ENCODE measurements around the gene ADAM8.
"Not testable (repeated sequence)": the region's sequence is repeated elsewhere in the genome, so short reads cannot be mapped to it uniquely, and the experiment has no call there.

Gene ADAM8

DNA sequence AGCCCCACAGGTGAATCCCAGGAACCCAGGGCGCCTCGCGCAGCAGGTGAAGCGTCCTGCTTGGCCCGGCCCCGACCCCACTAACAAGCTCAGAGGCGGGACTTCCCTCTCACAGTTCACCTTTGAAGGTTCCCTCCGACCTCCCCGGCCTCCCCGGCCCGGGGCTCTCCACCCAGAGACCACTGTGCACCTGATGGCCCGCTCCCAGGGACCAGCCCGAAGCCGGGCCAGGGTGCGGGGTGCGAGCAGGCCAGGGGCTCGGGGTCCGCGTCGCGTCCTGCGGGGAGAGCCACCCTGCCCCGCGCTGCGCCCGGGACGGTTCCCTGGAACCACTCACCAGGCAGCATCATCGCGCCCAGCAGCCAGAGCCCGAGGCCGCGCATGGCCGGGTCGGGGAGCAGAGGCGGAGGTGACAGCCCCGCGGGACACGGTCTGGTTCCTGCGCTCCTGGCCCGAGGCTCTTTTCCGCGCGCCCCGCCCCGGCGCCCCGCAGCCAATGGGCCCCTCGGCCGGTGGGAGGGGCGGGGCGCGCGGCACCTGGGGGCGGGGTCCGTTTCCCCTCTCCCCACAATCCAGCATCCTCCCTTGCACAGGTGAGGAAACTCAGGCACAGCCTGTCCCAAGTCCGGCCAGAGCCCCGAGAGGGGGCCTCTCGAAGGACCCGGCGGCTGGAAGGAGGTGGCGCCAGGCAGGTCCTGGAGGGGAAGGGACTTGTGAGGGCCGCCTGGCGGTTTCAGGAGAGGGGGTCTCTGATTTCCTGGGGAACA is at the start of gene ADAM8:
ADAM8 (minus strand) TSS at position 434 of the 767 bp plus-strand sequence; CDS start at position 383, 51 bp downstream.
- no peak for DNase-seq

DNA sequence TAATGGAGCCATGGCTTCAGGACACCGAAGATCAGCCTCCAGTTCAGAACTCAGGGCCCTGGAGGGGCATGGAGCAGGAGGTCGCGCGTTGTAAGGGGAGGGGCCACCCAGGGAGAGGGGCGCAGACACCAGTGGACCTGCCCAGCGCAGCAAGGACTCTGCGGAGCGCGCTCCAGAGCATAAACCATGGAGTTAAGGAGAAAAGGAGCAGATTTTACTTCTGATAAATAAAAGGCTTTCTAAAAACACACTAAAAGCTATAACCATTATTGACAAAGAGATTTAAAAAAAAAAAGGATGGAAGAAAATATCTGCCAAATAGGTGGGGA is 49.5 kb upstream of the ADAM8 start:
- DNase-seq = no peak

GRCh38 chr10:133325440-133326222 is 49.0 kb upstream of the ADAM8 start:
- DNase-seq = no peak

DNA sequence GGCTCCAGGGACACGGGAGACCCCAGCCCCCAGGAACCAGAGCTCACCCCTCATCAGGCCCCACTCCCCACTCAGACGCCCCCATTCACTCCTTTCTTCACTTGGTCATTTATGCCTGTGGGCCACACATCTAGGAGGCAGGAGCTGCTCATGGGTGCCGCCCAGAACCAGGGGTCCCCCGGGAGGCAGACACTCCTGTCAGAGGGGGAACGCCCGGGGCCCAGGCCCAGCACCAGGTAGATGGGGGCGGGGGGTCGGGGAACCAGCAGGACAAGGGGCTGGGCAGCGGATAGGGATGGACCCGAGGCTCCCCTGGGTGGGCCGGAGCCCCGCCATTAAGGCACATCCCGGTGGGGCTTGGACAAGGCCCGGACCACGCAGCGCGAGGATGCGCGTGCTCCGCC is 48.2 kb upstream of the ADAM8 start:
- DNase-seq = no peak

DNA sequence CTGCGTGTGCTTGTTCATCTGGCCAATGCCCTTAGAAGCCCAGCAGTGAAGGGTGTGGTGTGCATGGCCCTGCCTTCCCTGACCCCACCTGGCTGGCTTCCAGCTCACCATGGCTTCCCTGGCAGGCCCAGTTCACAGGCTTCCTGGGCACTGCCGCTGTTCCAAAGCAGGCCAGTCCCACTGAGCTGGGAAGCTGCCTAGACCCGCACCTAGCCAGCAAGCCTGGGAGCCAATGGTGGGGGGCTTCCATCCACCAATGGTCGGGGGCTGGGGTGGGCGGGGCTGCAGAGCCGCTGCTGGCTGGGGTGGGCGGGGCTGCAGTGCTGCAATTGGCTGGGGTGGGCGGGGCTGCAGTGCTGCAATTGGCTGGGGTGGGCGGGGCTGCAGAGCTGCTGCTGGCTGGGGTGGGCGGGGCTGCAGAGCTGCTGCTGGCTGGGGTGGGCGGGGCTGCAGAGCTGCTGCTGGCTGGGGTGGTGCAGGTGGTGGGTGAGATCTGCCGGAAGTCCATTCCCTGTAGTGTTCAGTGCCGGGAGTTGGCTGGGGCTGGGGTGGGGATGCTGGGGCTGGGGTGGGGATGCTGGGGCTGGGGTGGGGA is 47.6 kb upstream of the ADAM8 start:
- no peak for DNase-seq

DNA sequence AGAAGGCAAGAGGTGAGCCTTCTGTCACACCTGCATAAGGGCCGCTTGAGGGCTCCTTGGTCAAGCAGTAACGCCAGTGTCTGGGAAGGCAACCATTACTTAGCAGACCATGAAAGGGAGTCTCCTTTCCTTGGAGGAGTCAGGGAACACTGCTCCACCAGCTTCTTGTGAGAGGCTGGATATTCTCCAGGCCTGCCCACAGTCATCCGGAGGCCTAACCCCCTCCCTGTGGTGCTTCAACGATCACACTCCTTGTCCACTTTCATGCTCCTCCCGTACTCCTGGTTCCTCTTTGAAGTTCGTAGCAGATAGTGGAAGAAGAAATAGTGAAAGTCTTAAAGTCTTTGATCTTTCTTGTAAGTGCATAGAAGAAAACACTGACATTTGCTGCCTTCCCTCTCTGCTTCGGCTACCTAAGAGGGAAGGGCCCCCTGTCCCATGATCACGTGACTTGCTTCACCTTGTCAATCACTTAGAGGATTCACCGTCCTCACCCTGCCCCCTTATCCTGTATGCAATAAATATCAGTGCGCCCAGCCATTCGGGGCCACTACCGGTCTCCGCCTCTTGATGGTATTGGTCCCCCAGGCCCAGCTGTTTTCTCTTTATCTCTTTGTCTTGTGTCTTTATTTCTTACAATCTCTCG is 45.5 kb upstream of the ADAM8 start:
- DNase-seq = not testable (repeated sequence)

- DNase-seq = not testable (repeated sequence)
Measured at GRCh38 chr10:133320852-133321422, 44.3 kb upstream of the ADAM8 start.

GRCh38 chr10:133318494-133319127 is 41.9 kb upstream of the ADAM8 start:
- no peak for DNase-seq

DNA sequence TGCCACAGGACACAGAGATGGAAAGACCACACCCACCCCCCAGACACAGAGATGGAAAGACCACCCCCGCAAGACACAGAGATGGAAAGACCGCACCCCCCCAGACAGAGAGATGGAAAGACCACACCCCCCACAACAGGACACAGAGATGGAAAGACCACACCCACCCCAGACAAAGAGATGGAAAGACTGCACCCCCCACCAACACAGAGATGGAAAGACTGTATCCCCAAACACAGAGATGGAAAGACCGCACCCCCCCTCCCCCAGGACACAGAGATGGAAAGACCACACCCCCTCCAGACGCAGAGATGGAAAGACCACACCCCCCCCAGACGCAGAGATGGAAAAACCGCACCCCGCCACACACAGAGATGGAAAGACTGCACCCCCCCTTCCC is 40.1 kb upstream of the ADAM8 start:
- DNase-seq = no peak

DNA sequence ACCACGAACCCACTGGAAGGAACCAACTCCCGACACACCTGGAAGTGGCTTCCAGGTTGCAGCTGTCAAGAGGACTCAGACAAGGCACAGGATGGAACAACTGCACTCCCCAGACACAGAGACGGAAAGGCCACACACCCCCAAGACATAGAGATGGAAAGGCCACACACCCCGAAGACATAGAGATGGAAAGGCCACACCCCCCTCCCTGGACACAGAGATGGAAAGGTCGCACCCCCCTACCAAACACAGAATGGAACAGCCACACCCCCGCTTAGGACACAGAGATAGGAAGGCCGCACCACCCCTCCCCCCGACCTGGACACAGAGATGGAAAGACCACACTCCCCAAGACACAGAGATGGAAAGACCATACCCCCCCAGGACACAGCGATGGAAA is 39.6 kb upstream of the ADAM8 start:
- no peak for DNase-seq

DNA sequence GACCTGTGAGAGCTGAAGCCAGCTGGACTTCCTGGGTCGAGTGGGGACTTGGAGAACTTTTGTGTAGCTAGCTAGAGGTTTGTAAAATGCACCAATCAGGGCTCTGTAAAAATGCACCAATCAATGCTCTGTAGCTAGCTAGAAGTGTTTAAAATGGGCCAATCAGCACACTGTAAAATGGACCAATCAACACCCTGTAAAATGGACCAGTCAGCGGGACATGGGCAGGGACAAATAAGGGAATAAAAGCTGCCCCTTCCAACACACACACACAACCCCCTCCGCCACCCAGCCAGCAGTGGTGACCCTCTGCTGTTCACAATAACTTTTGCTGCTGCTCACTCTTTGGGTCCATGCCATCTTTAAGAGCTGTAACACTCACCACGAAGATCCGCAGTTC is 39.2 kb upstream of the ADAM8 start:
- DNase-seq = no peak

DNA sequence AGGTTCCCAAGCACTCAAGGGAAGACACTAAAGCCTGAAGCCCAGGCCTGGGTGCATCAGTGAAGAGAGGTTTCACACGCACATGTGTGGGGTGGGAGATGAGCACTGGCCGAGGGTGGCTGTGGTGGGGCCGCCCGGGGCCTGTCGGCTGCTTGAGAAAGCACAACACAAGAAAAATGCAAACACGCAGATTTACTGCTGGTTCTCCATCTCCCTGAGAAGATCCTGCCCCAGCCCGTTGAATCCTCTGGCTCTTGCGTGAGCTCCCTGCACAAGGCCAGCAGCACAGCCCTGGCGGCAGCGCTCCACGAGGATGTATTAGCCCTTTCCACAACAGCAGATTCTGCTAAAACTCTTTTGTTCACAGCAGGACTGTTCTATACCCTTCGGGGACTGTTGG is 38.2 kb upstream of the ADAM8 start:
- DNase-seq = no peak

DNA sequence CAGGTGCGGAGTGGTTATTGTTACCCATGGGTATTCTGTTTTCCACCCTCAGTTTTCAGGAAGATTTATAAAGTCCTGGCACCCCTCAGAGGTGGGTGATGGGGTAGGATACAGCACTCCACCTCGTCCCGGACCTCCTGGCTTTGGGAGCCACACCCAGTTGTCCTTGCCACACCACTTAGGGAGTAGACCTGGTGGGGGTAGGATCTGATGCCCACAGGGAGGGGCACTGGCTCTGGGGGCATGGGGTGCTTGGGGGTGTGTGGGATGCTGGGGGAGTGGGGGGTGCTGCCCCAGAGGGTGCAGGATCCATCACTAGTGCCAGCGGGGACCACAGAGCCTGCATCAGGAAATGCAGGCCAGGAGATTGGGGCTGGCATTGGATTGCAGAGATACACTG is 36.5 kb upstream of the ADAM8 start:
- DNase-seq = no peak

DNA sequence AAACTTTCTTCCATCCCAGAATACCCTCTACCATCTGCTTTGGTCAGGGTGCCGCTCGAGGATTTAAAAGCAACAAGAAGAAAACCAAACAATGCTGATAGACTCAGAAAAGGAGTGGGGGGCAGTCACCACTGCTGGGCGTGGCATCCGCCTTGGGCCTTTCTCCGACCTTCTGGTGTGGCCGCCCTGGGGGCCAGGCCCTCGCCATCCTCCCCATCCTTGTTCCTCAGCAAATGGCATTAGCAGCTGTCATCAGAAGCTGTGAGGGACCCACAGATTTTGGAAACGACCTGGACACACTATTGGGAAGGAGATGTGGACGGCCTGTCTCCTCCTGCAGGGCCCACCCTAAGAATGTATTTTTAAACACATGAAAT is 36.1 kb upstream of the ADAM8 start:
- no peak for DNase-seq

GRCh38 chr10:133312016-133312768 is 35.5 kb upstream of the ADAM8 start:
- no peak for DNase-seq

GRCh38 chr10:133311570-133311969 is 34.9 kb upstream of the ADAM8 start:
- no peak for DNase-seq

DNA sequence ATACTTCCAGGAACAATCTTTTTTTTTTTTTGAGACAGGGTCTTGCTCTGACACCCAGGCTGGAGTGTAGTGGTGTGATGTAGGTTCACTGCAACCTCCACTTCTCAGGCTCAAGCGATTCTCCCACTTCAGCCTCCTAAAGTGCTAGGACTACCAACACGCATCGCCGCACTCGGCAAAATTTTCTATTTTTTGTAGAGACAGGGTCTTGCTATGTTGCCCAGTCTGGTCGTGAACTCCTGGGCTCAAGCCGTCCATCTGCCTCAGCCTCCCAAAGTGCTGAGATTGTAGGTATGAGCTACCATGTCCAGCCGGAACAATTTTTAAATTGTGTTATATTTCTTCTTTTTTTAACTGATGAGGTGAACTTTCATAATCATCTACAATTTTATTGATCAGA is 34.1 kb upstream of the ADAM8 start:
- DNase-seq = no peak

DNA sequence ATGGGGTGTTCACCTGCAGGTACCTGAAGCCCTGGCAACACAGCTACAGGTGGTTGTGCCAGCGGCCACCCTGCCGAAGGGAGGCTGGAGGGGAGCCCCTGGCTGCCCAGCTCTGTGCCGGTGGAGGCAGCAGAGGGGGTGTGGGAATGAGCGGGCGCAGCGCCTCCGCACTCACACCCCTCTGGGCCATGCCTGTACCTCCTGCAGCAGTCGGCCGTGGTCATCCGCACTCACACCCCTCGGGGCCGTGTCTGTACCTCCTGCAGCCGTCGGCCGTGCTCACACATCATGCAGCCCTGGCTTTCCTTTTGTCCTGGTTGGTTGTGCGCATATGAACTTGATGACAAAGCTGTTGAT is 33.7 kb upstream of the ADAM8 start:
- DNase-seq = no peak

- no peak for DNase-seq
Measured at GRCh38 chr10:133309720-133310398, 33.2 kb upstream of the ADAM8 start.

DNA sequence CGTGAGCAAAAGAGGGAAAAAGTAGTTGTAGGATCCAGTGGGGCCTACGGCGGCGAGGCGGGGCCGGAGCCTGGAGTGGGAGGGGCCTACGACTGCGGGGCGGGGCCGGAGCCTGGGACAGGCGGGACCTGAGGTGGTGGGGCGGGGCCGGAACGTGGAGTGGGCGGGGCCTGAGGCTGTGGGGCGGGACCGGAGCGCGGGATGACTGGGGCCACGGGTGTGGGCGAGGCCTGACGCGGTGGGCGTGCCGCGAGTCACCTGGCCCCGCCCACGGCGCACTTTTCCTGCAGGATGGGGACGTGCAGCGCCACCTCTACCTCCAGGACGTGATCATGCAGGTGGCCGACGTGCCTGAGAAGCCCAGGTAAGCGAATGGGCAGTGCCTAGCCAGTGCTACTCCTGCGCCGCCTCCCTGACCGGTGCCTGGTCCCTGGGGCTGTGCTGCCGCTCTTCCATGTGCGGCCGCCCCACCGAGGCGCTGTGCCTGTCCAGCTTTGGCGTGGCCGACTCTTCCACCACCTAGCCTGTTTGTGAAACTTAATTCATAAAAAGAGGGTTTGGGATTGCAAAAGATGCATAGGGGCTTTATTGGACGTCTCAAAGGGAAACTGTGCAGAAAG is 32.5 kb upstream of the ADAM8 start:
- DNase-seq = no peak

Measured in NCI-H524 treated with DMSO at 0.1 percent for 48 hours (cell line).